Measurements from ENCODE around the gene IQSEC2.

Gene IQSEC2

GRCh38 chrX:53305219-53305995 lies 24.0 kb upstream of the IQSEC2 start:
- DNase-seq, result no peak

- DNase-seq, result no peak
Observed at GRCh38 chrX:53303195-53303594, 21.8 kb upstream of the IQSEC2 start.

- DNase-seq, result no peak
Observed at GRCh38 chrX:53300157-53300556, 18.8 kb upstream of the IQSEC2 start.

GRCh38 chrX:53294024-53294648 lies 12.8 kb upstream of the IQSEC2 start:
- DNase-seq, result no peak

GRCh38 chrX:53291596-53291995 lies 10.2 kb upstream of the IQSEC2 start:
- no peak for DNase-seq

- DNase-seq, result no peak
Observed at GRCh38 chrX:53290441-53291041, 9.2 kb upstream of the IQSEC2 start.

GRCh38 chrX:53288189-53288588 lies 6.8 kb upstream of the IQSEC2 start:
- no peak for DNase-seq

- DNase-seq, result peak; percentile 46 to 48
Observed at GRCh38 chrX:53287493-53288138, 6.2 kb upstream of the IQSEC2 start.

- no peak for DNase-seq
Observed at GRCh38 chrX:53286171-53286570, 4.8 kb upstream of the IQSEC2 start.

- DNase-seq, result no peak
Observed at GRCh38 chrX:53285591-53285990, 4.2 kb upstream of the IQSEC2 start.

GRCh38 chrX:53284684-53285447 lies 3.5 kb upstream of the IQSEC2 start:
- DNase-seq, result peak; percentile 72 to 75

GRCh38 chrX:53283567-53283966 lies 2.2 kb upstream of the IQSEC2 start:
- no peak for DNase-seq

- no peak for DNase-seq
Observed at GRCh38 chrX:53283099-53283498, 1.7 kb upstream of the IQSEC2 start.

- DNase-seq, result no peak
Observed at GRCh38 chrX:53281963-53282695, 745 bp upstream of the IQSEC2 start.

- DNase-seq, result no peak
Observed at GRCh38 chrX:53280331-53281320, 758 bp downstream of the IQSEC2 start.

- DNase-seq, result peak in 1 of 2 experiments; percentile 30
Observed at GRCh38 chrX:53279296-53280237, 1.8 kb downstream of the IQSEC2 start.

GRCh38 chrX:53272808-53273337 lies 8.5 kb downstream of the IQSEC2 start:
- no peak for DNase-seq

- no peak for DNase-seq
Observed at GRCh38 chrX:53269536-53270107, 11.8 kb downstream of the IQSEC2 start.

GRCh38 chrX:53268173-53268572 lies 13.2 kb downstream of the IQSEC2 start:
- DNase-seq, result no peak

Data from activated T-cell treated with anti-CD3 and anti-CD28 coated beads, Interleukin-2, amount 50 U/mL, for 48 hours (primary cell).